DND-41 (cell line): ENCODE measurements around the gene MIX23.

Source experiments
- ATAC-seq: fragments of 200-7000 bp; cut with Tn5 transposase; 3 replicates; pipeline ENCODE4 v1.9.1; 2021; ENCODE audit warnings: low read depth; ENCODE audit not compliant: insufficient read depth
- DNase-seq: peaks from one replicate; pipeline ENCODE4 v3.0.0-alpha.2; 2020
- H2AFZ ChIP-seq: 2 replicates; pipeline ENCODE4 v1.6.0; 2012; ENCODE audit warnings: low read depth, low read length
- H3K27ac ChIP-seq: 2 replicates; pipeline ENCODE4 v1.5.1; 2012; ENCODE audit warnings: low read length, inconsistent platforms
- H3K27me3 ChIP-seq: fragments of 200-600 bp; sonication (generic); 2 replicates; pipeline ENCODE4 v1.6.0; 2012; ENCODE audit warnings: low read length, mild to moderate bottlenecking, inconsistent platforms; ENCODE audit not compliant: insufficient read depth, poor library complexity
- H3K36me3 ChIP-seq: 2 replicates; pipeline ENCODE4 v1.5.1; 2012; ENCODE audit warnings: low read length, inconsistent platforms; ENCODE audit not compliant: insufficient read depth
- H3K4me1 ChIP-seq: 2 replicates; pipeline ENCODE4 v1.5.1; 2012; ENCODE audit warnings: mild to moderate bottlenecking, low read length; ENCODE audit not compliant: insufficient read depth
- H3K4me2 ChIP-seq: 2 replicates; pipeline ENCODE4 v1.6.0; 2012; ENCODE audit warnings: mild to moderate bottlenecking, moderate library complexity, low read length, inconsistent platforms; ENCODE audit not compliant: insufficient read depth
- H3K4me3 ChIP-seq, 2 experiments: fragments of 200-600 bp in 1 of 2; shearing (Covaris generic) in 1 of 2; 2 replicates each; pipeline ENCODE4 v1.5.1; 2012 to 2016; ENCODE audit warnings: inconsistent platforms in 2 of 2, low read length in 2 of 2, mild to moderate bottlenecking in 2 of 2, low read depth in 1 of 2, moderate library complexity in 1 of 2
- H3K79me2 ChIP-seq: 2 replicates; pipeline ENCODE4 v1.6.0; 2012; ENCODE audit warnings: low read length, inconsistent platforms; ENCODE audit not compliant: insufficient read depth
- H3K9ac ChIP-seq: 2 replicates; pipeline ENCODE4 v1.6.0; 2012; ENCODE audit warnings: low read depth, mild to moderate bottlenecking, inconsistent platforms, low read length, moderate library complexity
- H3K9me3 ChIP-seq: 2 replicates; pipeline ENCODE4 v1.5.1; 2012; ENCODE audit warnings: low read length, moderate library complexity, mild to moderate bottlenecking, inconsistent platforms; ENCODE audit not compliant: insufficient read depth, severe bottlenecking
- H4K20me1 ChIP-seq: 2 replicates; pipeline ENCODE4 v1.6.0; 2012; ENCODE audit warnings: low read length; ENCODE audit not compliant: insufficient read depth
- EZH2 ChIP-seq: IDR thresholded peaks from 3 replicates; pipeline ENCODE4 v1.6.1; 2012; ENCODE audit warnings: borderline replicate concordance, low read depth, mild to moderate bottlenecking, moderate library complexity, low read length, inconsistent platforms; ENCODE audit not compliant: severe bottlenecking
- TF ChIP-seq, protein P1 (sequence below): IDR thresholded peaks from 2 replicates; pipeline ENCODE4 v1.5.1; 2012; ENCODE audit warnings: borderline replicate concordance, low read length, moderate library complexity, mild to moderate bottlenecking; ENCODE audit not compliant: poor library complexity, severe bottlenecking; ENCODE audit errors: extremely low read depth

MIX23 gene

GRCh38 chr3:122410639-122411038 is 27.6 kb upstream of the MIX23 start:
- no peak overlapping the region for H2AFZ ChIP-seq
- H3K4me3 ChIP-seq: no peak overlapping the region
- H3K27ac ChIP-seq: no peak overlapping the region
- peaks cover 27% of the 10 kb centered on the region for H3K4me1 ChIP-seq
- H3K9me3 ChIP-seq: no peaks in the 10 kb centered on the region
- peaks cover 34% of the 10 kb centered on the region for H3K79me2 ChIP-seq
- H3K27me3 ChIP-seq: no peaks in the 10 kb centered on the region
- H3K4me2 ChIP-seq: no peak overlapping the region
- DNase-seq (no peak), ATAC-seq (no peak)
- TF ChIP-seq, protein P1, sequence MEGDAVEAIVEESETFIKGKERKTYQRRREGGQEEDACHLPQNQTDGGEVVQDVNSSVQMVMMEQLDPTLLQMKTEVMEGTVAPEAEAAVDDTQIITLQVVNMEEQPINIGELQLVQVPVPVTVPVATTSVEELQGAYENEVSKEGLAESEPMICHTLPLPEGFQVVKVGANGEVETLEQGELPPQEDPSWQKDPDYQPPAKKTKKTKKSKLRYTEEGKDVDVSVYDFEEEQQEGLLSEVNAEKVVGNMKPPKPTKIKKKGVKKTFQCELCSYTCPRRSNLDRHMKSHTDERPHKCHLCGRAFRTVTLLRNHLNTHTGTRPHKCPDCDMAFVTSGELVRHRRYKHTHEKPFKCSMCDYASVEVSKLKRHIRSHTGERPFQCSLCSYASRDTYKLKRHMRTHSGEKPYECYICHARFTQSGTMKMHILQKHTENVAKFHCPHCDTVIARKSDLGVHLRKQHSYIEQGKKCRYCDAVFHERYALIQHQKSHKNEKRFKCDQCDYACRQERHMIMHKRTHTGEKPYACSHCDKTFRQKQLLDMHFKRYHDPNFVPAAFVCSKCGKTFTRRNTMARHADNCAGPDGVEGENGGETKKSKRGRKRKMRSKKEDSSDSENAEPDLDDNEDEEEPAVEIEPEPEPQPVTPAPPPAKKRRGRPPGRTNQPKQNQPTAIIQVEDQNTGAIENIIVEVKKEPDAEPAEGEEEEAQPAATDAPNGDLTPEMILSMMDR: no peak
- no peak for TF ChIP-seq EZH2
- H4K20me1 ChIP-seq: no peaks in the 10 kb centered on the region; the same call in 1 of the 2 replicates
- no peak overlapping the region for H3K9ac ChIP-seq
- peaks cover 68% of the 10 kb centered on the region for H3K36me3 ChIP-seq

DNA sequence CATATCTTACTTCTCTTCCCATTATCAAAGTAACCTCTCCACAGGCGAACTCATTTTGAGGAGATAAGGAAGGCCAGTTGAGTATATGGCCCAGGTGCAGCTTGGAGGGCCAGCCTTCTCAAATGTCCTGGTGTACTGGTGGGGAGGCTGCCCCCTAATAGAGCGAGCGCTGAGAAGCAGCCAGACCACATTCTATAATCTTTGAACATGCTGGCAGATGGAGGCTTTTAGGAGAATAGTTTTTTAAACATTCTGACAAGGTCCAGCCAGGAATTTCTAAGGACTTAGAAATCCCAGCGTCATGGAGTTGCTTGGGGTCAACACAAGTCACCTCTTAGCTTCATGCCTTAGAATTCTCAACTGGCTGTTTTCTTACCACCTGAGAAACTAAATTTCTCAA is 27.1 kb upstream of the MIX23 start:
- Histone ChIP-seq H3K4me1 (peaks cover 22% of the 10 kb centered on the region), H3K36me3 (peaks cover 74% of the 10 kb centered on the region), H3K9ac (no peak overlapping the region), H3K4me2 (no peak overlapping the region), H3K27ac (no peak overlapping the region), H3K9me3 (no peaks in the 10 kb centered on the region), H3K4me3 (no peak overlapping the region), H4K20me1 (no peaks in the 10 kb centered on the region; the same call in 1 of the 2 replicates), H3K27me3 (no peaks in the 10 kb centered on the region), H2AFZ (no peak overlapping the region), H3K79me2 (peaks cover 29% of the 10 kb centered on the region)
- TF ChIP-seq, protein P1: no peak
- no peak for TF ChIP-seq EZH2
- no peak for ATAC-seq
- no peak for DNase-seq

DNA sequence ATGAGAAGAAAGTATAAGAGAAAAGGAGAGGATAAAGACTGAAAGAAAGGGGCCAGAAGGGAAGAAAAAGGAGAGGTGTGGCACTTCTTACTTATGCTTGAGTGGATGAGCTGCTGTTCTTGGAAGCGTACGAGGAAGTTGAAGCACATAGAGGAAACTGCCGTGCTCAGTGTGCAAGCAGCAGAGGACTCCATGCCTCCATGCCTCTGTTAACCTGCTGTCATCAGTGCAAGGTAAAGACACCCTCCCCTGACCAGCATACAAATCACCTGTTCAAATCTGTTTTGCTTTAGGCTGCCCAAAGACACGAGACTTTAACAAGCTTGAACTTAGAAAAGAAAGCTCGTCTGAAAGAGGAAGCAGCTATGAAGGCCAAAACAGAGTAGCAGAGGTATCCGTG is 26.4 kb upstream of the MIX23 start:
- TF ChIP-seq, protein P1: no peak
- TF ChIP-seq EZH2: no peak
- Histone ChIP-seq H3K9me3 (no peaks in the 10 kb centered on the region), H3K79me2 (peaks cover 22% of the 10 kb centered on the region), H4K20me1 (no peaks in the 10 kb centered on the region; the same call in 1 of the 2 replicates), H3K27ac (no peak overlapping the region), H3K4me3 (no peak overlapping the region), H3K9ac (no peak overlapping the region), H2AFZ (no peak overlapping the region), H3K4me1 (peaks cover 15% of the 10 kb centered on the region), H3K36me3 (peaks cover 80% of the 10 kb centered on the region), H3K27me3 (no peaks in the 10 kb centered on the region), H3K4me2 (no peak overlapping the region)
- DNase-seq: no peak
- ATAC-seq: no peak

DNA sequence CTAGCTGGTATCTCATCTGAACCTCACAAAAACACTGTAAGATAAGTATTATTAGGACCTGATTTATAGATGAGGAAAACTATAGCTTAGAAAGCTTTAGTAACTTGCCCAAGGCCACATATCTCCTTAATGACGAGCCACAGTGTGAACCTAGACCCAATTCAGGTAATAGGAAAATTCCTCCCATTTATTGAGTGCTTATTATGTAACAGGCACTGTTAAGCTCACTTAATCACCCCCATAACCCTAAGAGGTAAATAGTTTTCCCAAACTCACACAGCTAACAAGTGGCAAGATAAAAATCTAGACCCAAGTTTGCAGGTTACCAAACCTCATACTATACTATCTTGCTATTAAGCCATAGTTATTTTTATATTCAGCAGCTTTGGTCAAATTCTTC is 24.9 kb upstream of the MIX23 start:
- H3K36me3 ChIP-seq: peaks cover 89% of the 10 kb centered on the region
- no peaks in the 10 kb centered on the region; the same call in 1 of the 2 replicates for H4K20me1 ChIP-seq
- no peak overlapping the region for H3K9ac ChIP-seq
- H3K4me2 ChIP-seq: no peak overlapping the region
- no peak overlapping the region for H3K27ac ChIP-seq
- TF ChIP-seq, protein P1: no peak
- TF ChIP-seq EZH2: no peak
- peaks cover 9% of the 10 kb centered on the region for H3K79me2 ChIP-seq
- no peaks in the 10 kb centered on the region for H3K27me3 ChIP-seq
- H3K4me3 ChIP-seq: no peak overlapping the region
- 0 out of 2 replicates have a peak, but pooled peaks cover under 1% of the 10 kb centered on the region for H3K4me1 ChIP-seq
- H2AFZ ChIP-seq: no peak overlapping the region
- ATAC-seq: no peak
- no peaks in the 10 kb centered on the region for H3K9me3 ChIP-seq
- no peak for DNase-seq
